GM06990 (cell line): ENCODE results near the gene TNP2.
"Not testable (repeated sequence)": the region's sequence is repeated elsewhere in the genome, so short reads cannot be mapped to it uniquely, and the experiment has no call there.

ENCODE experiments used
- DNase-seq: peaks from one replicate; pipeline ENCODE4 v3.0.0-alpha.2; 2011; ENCODE audit not compliant: insufficient read length; ENCODE audit errors: extremely low read depth
- H3K27me3 ChIP-seq: replicated peaks from 2 replicates; pipeline ENCODE4 v1.6.0; 2011; ENCODE audit warnings: low read length; ENCODE audit not compliant: control insufficient read depth, insufficient read depth
- H3K36me3 ChIP-seq: 2 replicates; pipeline ENCODE4 v1.5.1; 2011; ENCODE audit warnings: low read length; ENCODE audit not compliant: control insufficient read depth, insufficient read depth
- H3K4me3 ChIP-seq: replicated peaks from 2 replicates; pipeline ENCODE4 v1.5.1; 2011; ENCODE audit warnings: low read depth, mild to moderate bottlenecking, control low read depth, low read length
- TF ChIP-seq, protein P1 (sequence below): IDR thresholded peaks from 2 replicates; pipeline ENCODE4 v1.5.1; 2011; ENCODE audit warnings: low read length, control low read depth, mild to moderate bottlenecking, inconsistent platforms; ENCODE audit not compliant: insufficient read depth, poor library complexity, severe bottlenecking

TNP2 gene

DNA sequence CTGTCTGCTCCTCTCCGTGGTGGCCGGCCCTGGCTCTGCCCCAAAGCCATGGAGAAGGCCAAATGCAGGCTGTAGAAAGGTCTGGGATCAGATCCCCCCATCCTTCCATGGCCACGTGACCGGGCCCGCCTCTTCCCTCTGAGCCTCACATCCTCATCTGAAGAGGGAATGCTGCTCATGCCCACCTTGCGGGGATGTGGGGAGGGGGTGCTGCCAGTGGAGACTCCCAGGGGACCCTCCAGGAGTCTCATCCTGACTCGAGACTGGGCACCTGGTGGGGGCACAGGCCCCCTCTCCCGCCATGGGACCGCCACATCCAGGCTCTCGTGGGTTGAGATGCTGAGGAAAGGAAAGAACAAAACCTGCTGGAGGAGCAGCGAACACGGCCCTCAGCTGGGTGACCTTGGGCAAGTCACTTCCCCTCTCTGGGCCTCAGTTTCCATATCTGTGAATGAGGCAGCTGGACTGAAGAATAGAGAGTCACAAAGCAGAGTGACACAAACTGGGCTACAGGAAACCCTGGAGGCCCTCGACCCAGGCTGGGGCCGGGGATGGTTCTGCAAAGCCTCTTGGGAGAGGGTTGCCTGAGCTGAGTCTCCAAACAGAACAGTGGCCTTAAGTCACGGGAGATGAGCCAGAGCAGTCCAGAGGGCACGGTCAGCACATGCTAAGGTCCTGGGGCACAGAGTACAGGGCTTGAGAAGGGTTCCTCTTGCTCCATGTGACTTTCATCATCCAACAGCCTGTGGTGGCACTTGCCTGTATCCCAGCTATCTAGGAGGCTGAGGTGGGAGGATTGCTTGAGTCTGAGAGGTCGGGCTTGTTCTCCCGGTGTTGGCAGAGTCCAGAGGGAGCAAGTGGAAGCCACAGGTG, 43.2 kb downstream of the TNP2 start:
- Histone ChIP-seq H3K27me3 (no peaks in the 10 kb centered on the region), H3K4me3 (peak overlapping the region; percentile 37), H3K36me3 (no peaks in the 10 kb centered on the region)
- DNase-seq = no peak
- TF ChIP-seq, protein P1, sequence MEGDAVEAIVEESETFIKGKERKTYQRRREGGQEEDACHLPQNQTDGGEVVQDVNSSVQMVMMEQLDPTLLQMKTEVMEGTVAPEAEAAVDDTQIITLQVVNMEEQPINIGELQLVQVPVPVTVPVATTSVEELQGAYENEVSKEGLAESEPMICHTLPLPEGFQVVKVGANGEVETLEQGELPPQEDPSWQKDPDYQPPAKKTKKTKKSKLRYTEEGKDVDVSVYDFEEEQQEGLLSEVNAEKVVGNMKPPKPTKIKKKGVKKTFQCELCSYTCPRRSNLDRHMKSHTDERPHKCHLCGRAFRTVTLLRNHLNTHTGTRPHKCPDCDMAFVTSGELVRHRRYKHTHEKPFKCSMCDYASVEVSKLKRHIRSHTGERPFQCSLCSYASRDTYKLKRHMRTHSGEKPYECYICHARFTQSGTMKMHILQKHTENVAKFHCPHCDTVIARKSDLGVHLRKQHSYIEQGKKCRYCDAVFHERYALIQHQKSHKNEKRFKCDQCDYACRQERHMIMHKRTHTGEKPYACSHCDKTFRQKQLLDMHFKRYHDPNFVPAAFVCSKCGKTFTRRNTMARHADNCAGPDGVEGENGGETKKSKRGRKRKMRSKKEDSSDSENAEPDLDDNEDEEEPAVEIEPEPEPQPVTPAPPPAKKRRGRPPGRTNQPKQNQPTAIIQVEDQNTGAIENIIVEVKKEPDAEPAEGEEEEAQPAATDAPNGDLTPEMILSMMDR = no peak

- no peaks in the 10 kb centered on the region for H3K27me3 ChIP-seq
- H3K36me3 ChIP-seq = no peaks in the 10 kb centered on the region
- TF ChIP-seq, protein P1 = no peak
- peak; percentile 86 for DNase-seq
- peak overlapping the region; percentile 25; the same call in 1 of the 2 replicates for H3K4me3 ChIP-seq
These were observed 44.0 kb downstream of the TNP2 start for GRCh38 chr16:11224894-11225676.

GRCh38 chr16:11224096-11224893, 44.8 kb downstream of the TNP2 start:
- DNase-seq = peak; percentile 80
- Histone ChIP-seq H3K36me3 (no peaks in the 10 kb centered on the region), H3K27me3 (no peaks in the 10 kb centered on the region), H3K4me3 (no peak overlapping the region)
- TF ChIP-seq, protein P1 = no peak

DNA sequence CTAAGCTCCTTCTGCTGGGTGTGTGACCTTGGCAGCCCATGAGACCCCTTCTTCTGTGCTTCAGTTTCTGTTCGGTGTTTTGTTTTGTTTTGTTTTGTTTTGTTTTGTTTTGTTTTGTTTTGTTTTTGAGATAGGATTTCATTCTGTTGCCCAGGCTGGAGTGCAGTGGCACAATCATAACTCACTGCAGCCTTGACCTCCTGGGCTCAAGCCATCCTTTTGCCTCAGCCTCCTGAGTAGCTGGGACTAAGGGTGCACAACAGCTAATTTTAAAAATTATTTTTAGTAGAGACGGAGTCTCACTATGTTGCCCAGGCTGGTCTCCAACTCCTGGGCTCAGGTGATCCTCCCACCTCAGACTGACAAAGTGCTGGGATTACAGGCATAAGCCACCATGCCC, 48.6 kb downstream of the TNP2 start:
- DNase-seq, H3K36me3 ChIP-seq, H3K27me3 ChIP-seq, H3K4me3 ChIP-seq: not testable (repeated sequence)

- DNase-seq = no peak
- TF ChIP-seq, protein P1 = no peak
- no peak overlapping the region for H3K4me3 ChIP-seq
- no peaks in the 10 kb centered on the region for H3K36me3 ChIP-seq
- no peaks in the 10 kb centered on the region for H3K27me3 ChIP-seq
These were observed 49.9 kb downstream of the TNP2 start for GRCh38 chr16:11219178-11219577.
